Psoas muscle (tissue), 8 donors: ENCODE data around the gene PPP4R3A. TPM values are rescaled to one million over a fixed set of nuclear protein-coding genes. Genes with fewer than 3 reads are reported as not detected.

Experiments used
- ATAC-seq, 4 donors: fragments of 200-7000 bp; cut with Tn5 transposase; one replicate each; pipeline ENCODE4 v1.9.1; 2020; ENCODE audit warnings: moderate library complexity in 3 of 4, mild to moderate bottlenecking in 2 of 4
- DNase-seq, 2 donors: peaks; one replicate each; pipeline ENCODE4 v3.0.0-alpha.2; 2020
- H3K27ac ChIP-seq: fragments of 200-600 bp; one replicate; pipeline ENCODE4 v1.8.0; 2022
- H3K27me3 ChIP-seq, 3 donors: fragments of 200-600 bp in 1 of 3; one replicate each; pipeline versions ENCODE4 v1.6.1 to v1.8.0; 2013 to 2022; ENCODE audit warnings: low read length in 2 of 3, mild to moderate bottlenecking in 2 of 3, moderate library complexity in 1 of 3; ENCODE audit not compliant: insufficient read depth in 3 of 3
- H3K36me3 ChIP-seq, 2 donors: fragments of 200-600 bp in 1 of 2; one replicate each; pipeline versions ENCODE4 v1.6.1 to v1.8.0; 2013 to 2022; ENCODE audit warnings: low read depth in 1 of 2, mild to moderate bottlenecking in 1 of 2, moderate library complexity in 1 of 2; ENCODE audit not compliant: insufficient read depth in 1 of 2
- H3K4me1 ChIP-seq: fragments of 200-600 bp; one replicate; pipeline ENCODE4 v1.8.0; 2022
- H3K4me3 ChIP-seq: fragments of 200-600 bp; one replicate; pipeline ENCODE4 v1.8.0; 2022; ENCODE audit warnings: mild to moderate bottlenecking
- H3K9me3 ChIP-seq: fragments of 200-600 bp; one replicate; pipeline ENCODE4 v1.8.0; 2022
- CTCF ChIP-seq: fragments of 200-600 bp; IDR thresholded peaks from one replicate; pipeline ENCODE4 v1.8.0; 2022; ENCODE audit warnings: antibody characterized with exemption
- WGBS, 3 donors: extraction: QIAGEN DNeasy Blood & Tissue Kit; methylation state at CpG; one replicate each; pipeline versions ENCODE4 v1.1.6 to v1.1.7; 2013; 5-methylcytosine and 5-hydroxymethylcytosine counted together
- intact Hi-C, 2 donors: fragments of 100-400 bp; cut with DNase I; formaldehyde crosslinking; loops; one replicate each; pipeline versions ENCODE4 v1.11.0 to v1.14.2; 2022
- polyA plus RNA-seq, 3 donors: library from polyadenylated mRNA; stranded (reverse); fragments of 200-250 nt; gene quantifications; one replicate each; pipeline ENCODE4 v1.2.3, GENCODE V29; 2013
- total RNA-seq, 4 donors: library from RNA; stranded (reverse); fragmentation: NEBNext Ultra II Directional in 2 of 4; extraction: Animal tissue kit (Norgen Biotek cat#: 25700) in 2 of 4; gene quantifications; one replicate each; pipeline versions ENCODE4 v1.2.1 to v1.2.4, GENCODE V29; 2021 to 2023
- donor health status: healthy with polysubstance abuse.
- donor health status: DM: no; HTN: no; CAD: no; lungs with moderate emphysema.
- donor health status: Bipolar disorder and iron deficiency.
- donor health status: healthy.
- donor health status: DM: yes; HTN: yes; CAD: no.
- donor health status: DM: no; HTN: no; CAD: no.
- donor health status: DM: no; HTN: no; CAD: no.
- donor health status: DM: yes; HTN: yes; CAD: no.

Gene PPP4R3A
- total and polyA plus RNA-seq, 7 donors, result 33.3 to 92.4 (median 50.6) TPM

DNA sequence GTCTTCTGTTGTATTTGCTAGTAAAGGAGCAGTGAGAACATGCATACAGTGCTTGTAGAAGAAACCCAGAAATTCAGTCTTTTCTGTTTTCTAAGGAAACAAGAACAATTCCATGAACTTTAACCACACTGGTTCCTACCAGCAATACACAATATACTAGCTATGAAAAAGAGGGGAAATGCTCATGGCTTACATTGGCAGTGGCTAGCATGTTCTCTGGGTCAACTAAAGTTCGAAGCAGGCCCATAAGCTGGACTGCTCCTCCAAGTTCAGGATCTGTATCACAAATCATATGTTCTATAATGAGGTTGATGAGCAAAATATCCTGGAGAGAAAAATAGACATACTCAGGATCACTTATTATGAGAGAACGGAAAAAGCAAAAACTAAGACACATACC lies 37.1 kb downstream of the PPP4R3A start:
- H3K36me3 ChIP-seq, result peaks cover 7 to 100% of the 10 kb centered on the region in 2 donors
- TF ChIP-seq CTCF, result no peak
- DNase-seq (no peak), ATAC-seq (no peak)
- WGBS, 3 donors, result 91 to 100% (median 92%) methylated on average over 2 of the region's 2 CpGs
- no peaks in the 10 kb centered on the region for H3K27me3 ChIP-seq
- intact Hi-C loops, result no loop called here
- H3K4me1 ChIP-seq, result peaks cover under 1% of the 10 kb centered on the region
- H3K4me3 ChIP-seq, result no peak overlapping the region
- no peak overlapping the region for H3K27ac ChIP-seq
- no peaks in the 10 kb centered on the region for H3K9me3 ChIP-seq

- Histone ChIP-seq H3K27ac (no peak overlapping the region), H3K4me1 (no peaks in the 10 kb centered on the region), H3K9me3 (no peaks in the 10 kb centered on the region), H3K4me3 (no peak overlapping the region), H3K36me3 (peaks cover 11 to 95% of the 10 kb centered on the region in 2 donors), H3K27me3 (no peaks in the 10 kb centered on the region)
- ATAC-seq, result no peak
- DNase-seq, result no peak
- 84 to 89% (median 89%) methylated on average over 2 of the region's 2 CpGs for WGBS, 3 donors
- no peak for TF ChIP-seq CTCF
- intact Hi-C loops, result no loop called here
Measured at GRCh38 chr14:91470216-91470615, 39.9 kb downstream of the PPP4R3A start.

- no peaks in the 10 kb centered on the region for H3K4me1 ChIP-seq
- no peak for TF ChIP-seq CTCF
- DNase-seq (no peak), ATAC-seq (no peak)
- H3K27ac ChIP-seq, result no peak overlapping the region
- no peaks in the 10 kb centered on the region for H3K9me3 ChIP-seq
- no peak overlapping the region for H3K4me3 ChIP-seq
- intact Hi-C loops, result no loop called here
- peaks cover 16 to 95% of the 10 kb centered on the region in 2 donors for H3K36me3 ChIP-seq
- no peaks in the 10 kb centered on the region for H3K27me3 ChIP-seq
- WGBS, 3 donors, result 36 to 47% (median 43%) methylated on average over 4 of the region's 4 CpGs
Measured at GRCh38 chr14:91466192-91466591, 43.9 kb downstream of the PPP4R3A start.

DNA sequence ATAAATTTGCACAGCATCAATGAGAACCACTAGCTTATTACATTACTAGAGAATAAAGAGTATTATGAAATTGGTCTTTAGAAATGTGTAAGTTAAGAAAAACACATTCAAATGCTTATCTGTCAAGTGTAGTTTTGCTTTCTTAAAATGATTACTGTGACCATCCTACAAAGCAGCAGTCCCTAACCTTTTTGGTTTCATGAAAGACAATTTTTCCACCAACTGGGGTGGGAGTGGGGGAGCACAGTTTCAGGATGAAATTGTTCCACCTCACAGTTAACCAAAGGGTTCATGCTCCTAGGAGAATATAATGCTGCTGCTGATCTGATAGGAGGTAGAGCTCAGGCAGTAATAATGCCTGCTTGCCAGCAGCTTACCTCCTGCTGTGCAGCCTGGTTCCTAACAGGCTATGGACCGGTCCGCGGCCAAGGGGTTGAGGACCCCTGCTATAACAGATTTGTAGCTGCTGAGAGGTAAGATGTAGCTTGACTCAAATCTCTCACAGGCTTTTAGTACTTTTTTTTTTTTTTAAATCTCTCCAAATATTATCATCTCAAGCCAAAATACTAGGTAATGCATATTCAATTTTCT lies 45.4 kb downstream of the PPP4R3A start:
- H3K9me3 ChIP-seq, result no peaks in the 10 kb centered on the region
- no peaks in the 10 kb centered on the region for H3K4me1 ChIP-seq
- H3K27me3 ChIP-seq, result no peaks in the 10 kb centered on the region
- WGBS, 3 donors, result 64 to 84% (median 67%) methylated on average over 3 of the region's 3 CpGs
- DNase-seq (no peak), ATAC-seq (no peak)
- intact Hi-C loops, result no loop called here
- H3K36me3 ChIP-seq, result peaks cover 9 to 95% of the 10 kb centered on the region in 2 donors
- no peak overlapping the region for H3K4me3 ChIP-seq
- TF ChIP-seq CTCF, result no peak
- no peak overlapping the region for H3K27ac ChIP-seq

DNA sequence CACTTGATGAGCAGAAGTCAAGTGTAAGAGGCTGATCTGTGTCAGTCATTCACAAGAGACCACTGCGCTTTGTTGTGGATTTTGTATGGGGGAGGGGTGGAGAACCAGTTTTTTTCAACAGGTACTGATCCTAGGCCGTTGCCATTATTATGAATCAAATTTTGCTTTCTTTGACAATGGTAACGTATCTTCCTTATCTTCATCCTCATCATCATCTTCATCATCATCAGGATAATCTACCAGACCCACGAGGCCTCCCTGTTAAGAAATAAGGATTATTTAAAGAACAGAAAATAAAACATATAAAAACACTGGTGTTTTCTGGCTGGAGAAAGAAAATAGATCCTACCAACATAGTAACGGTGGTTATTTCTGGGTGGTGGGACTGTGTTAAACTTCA lies 51.5 kb downstream of the PPP4R3A start:
- Histone ChIP-seq H3K27ac (no peak overlapping the region), H3K9me3 (no peaks in the 10 kb centered on the region), H3K4me1 (no peaks in the 10 kb centered on the region), H3K36me3 (peaks cover 2 to 94% of the 10 kb centered on the region in 2 donors), H3K27me3 (no peaks in the 10 kb centered on the region), H3K4me3 (no peak overlapping the region)
- no peak for DNase-seq
- no peak for ATAC-seq
- intact Hi-C loops, result no loop called here
- WGBS, 3 donors, result 88 to 89% (median 89%) methylated on average over 5 of the region's 5 CpGs
- TF ChIP-seq CTCF, result no peak
